DOHH2 (cell line): Measurements from ENCODE around the gene C1QB.

Source experiments
- H3F3A ChIP-seq: fragments of 200-600 bp; sonication (generic), shearing (Covaris generic); 2 replicates; pipeline ENCODE4 v1.6.0; 2016; ENCODE audit warnings: antibody characterized with exemption, mild to moderate bottlenecking; ENCODE audit not compliant: control insufficient read depth, insufficient read depth
- H3K27ac ChIP-seq: fragments of 200-600 bp; sonication (generic); 2 replicates; pipeline ENCODE4 v1.5.1; 2014; ENCODE audit warnings: low read depth, mild to moderate bottlenecking, low read length, moderate library complexity
- H3K27me3 ChIP-seq: fragments of 200-600 bp; sonication (generic); 2 replicates; pipeline ENCODE4 v1.6.1; 2014; ENCODE audit warnings: mild to moderate bottlenecking, low read length, mixed read lengths; ENCODE audit not compliant: control insufficient read depth
- H3K36me3 ChIP-seq: fragments of 200-600 bp; sonication (generic); 2 replicates; pipeline ENCODE4 v1.6.1; 2014; ENCODE audit warnings: mild to moderate bottlenecking, low read length, moderate library complexity, mixed read lengths; ENCODE audit not compliant: control insufficient read depth
- H3K4me1 ChIP-seq: fragments of 200-600 bp; sonication (generic); 2 replicates; pipeline ENCODE4 v1.6.1; 2014; ENCODE audit warnings: mild to moderate bottlenecking, low read length, mixed read lengths; ENCODE audit not compliant: control insufficient read depth
- H3K4me2 ChIP-seq: fragments of 200-600 bp; sonication (generic); 2 replicates; pipeline ENCODE4 v1.6.0; 2014; ENCODE audit warnings: mild to moderate bottlenecking, low read length, moderate library complexity
- H3K4me3 ChIP-seq: fragments of 200-600 bp; sonication (generic); 2 replicates; pipeline ENCODE4 v1.5.1; 2014; ENCODE audit warnings: mild to moderate bottlenecking, low read length, mixed read lengths
- H3K79me2 ChIP-seq: fragments of 200-600 bp; sonication (generic); 2 replicates; pipeline ENCODE4 v1.6.1; 2014; ENCODE audit warnings: mild to moderate bottlenecking, low read length, mixed read lengths; ENCODE audit not compliant: control insufficient read depth
- H3K9me2 ChIP-seq: fragments of 200-600 bp; sonication (generic); replicated peaks from 2 replicates; pipeline ENCODE4 v1.6.1; 2014; ENCODE audit warnings: mild to moderate bottlenecking, low read length, mixed read lengths; ENCODE audit not compliant: control insufficient read depth
- H3K9me3 ChIP-seq: fragments of 200-600 bp; sonication (generic); 2 replicates; pipeline ENCODE4 v1.6.1; 2014; ENCODE audit warnings: antibody characterized with exemption, low read length, mixed read lengths; ENCODE audit not compliant: control insufficient read depth, insufficient read depth
- H4K20me1 ChIP-seq: fragments of 200-600 bp; sonication (generic); 2 replicates; pipeline ENCODE4 v1.6.0; 2014; ENCODE audit warnings: low read depth, mild to moderate bottlenecking, antibody characterized with exemption, low read length, moderate library complexity; ENCODE audit not compliant: control insufficient read depth, insufficient read depth
- CTCF ChIP-seq: fragments of 200-600 bp; sonication (generic); IDR thresholded peaks from one replicate; pipeline ENCODE4 v1.5.1; 2014; ENCODE audit warnings: antibody characterized with exemption, mild to moderate bottlenecking, low read depth, low read length; ENCODE audit not compliant: poor library complexity, severe bottlenecking
- EZH2phosphoT487 ChIP-seq: fragments of 200-600 bp; sonication (generic); IDR thresholded peaks from 2 replicates; pipeline ENCODE4 v1.6.1; 2017; ENCODE audit warnings: borderline replicate concordance, mild to moderate bottlenecking, antibody characterized with exemption, low read length, moderate library complexity, mixed read lengths

The C1QB gene

GRCh38 chr1:22662318-22662717, 9.3 kb downstream of the C1QB start:
- H3K9me3 ChIP-seq = no peaks in the 10 kb centered on the region
- no peaks in the 10 kb centered on the region for H3K36me3 ChIP-seq
- no peaks in the 10 kb centered on the region for H3K79me2 ChIP-seq
- no peaks in the 10 kb centered on the region for H3K9me2 ChIP-seq
- H4K20me1 ChIP-seq = no peaks in the 10 kb centered on the region
- no peak overlapping the region for H3K4me2 ChIP-seq
- H3K27me3 ChIP-seq = no peaks in the 10 kb centered on the region
- H3K4me3 ChIP-seq = no peak overlapping the region
- TF ChIP-seq CTCF = no peak
- no peak for TF ChIP-seq EZH2phosphoT487
- H3F3A ChIP-seq = no peaks in the 10 kb centered on the region
- H3K27ac ChIP-seq = no peak overlapping the region
- no peaks in the 10 kb centered on the region for H3K4me1 ChIP-seq

- no peaks in the 10 kb centered on the region for H3K27me3 ChIP-seq
- TF ChIP-seq EZH2phosphoT487 (no peak), CTCF (no peak)
Measured at GRCh38 chr1:22662986-22663408, 10.0 kb downstream of the C1QB start.

GRCh38 chr1:22665752-22666151, 12.7 kb downstream of the C1QB start:
- peaks cover 3% of the 10 kb centered on the region; the same call in 1 of the 2 replicates for H3K27me3 ChIP-seq
- no peaks in the 10 kb centered on the region for H3K9me3 ChIP-seq
- no peaks in the 10 kb centered on the region for H3K79me2 ChIP-seq
- TF ChIP-seq EZH2phosphoT487 (no peak), CTCF (no peak)
- H3K9me2 ChIP-seq = no peaks in the 10 kb centered on the region
- H3K4me2 ChIP-seq = no peak overlapping the region
- H3K4me3 ChIP-seq = no peak overlapping the region
- no peak overlapping the region for H3K27ac ChIP-seq
- H3K36me3 ChIP-seq = no peaks in the 10 kb centered on the region
- H4K20me1 ChIP-seq = no peaks in the 10 kb centered on the region; the same call in 1 of the 2 replicates
- no peaks in the 10 kb centered on the region for H3K4me1 ChIP-seq
- H3F3A ChIP-seq = no peaks in the 10 kb centered on the region

More at GRCh38 chr1:22662986-22663408, 10.0 kb downstream of the C1QB start:
- no peak overlapping the region for H3K4me3 ChIP-seq
- no peaks in the 10 kb centered on the region for H4K20me1 ChIP-seq
- H3K36me3 ChIP-seq = no peaks in the 10 kb centered on the region
- H3K4me2 ChIP-seq = no peak overlapping the region
- H3K27ac ChIP-seq = no peak overlapping the region
- H3K9me3 ChIP-seq = no peaks in the 10 kb centered on the region
- no peaks in the 10 kb centered on the region for H3F3A ChIP-seq
- H3K4me1 ChIP-seq = no peaks in the 10 kb centered on the region
- no peaks in the 10 kb centered on the region for H3K9me2 ChIP-seq
- no peaks in the 10 kb centered on the region for H3K79me2 ChIP-seq
